Ovary (tissue), 3 donors: ENCODE measurements around the gene DNAI1.

ENCODE experiments used
- EP300 ChIP-seq: sonication (generic); formaldehyde crosslinking; IDR thresholded peaks from one replicate; pipeline ENCODE4 v1.6.1; 2017; ENCODE audit warnings: antibody characterized with exemption
- POLR2A ChIP-seq: fragments of 450-650 bp; IDR thresholded peaks from one replicate; pipeline ENCODE4 v1.6.1; 2017; ENCODE audit warnings: antibody characterized with exemption, mild to moderate bottlenecking, moderate library complexity
- TF ChIP-seq, protein P1 (sequence below), 3 donors: fragments of 450-650 bp in 2 of 3; fragments of 200-600 bp in 1 of 3; IDR thresholded peaks; one replicate each; pipeline versions ENCODE4 v1.5.1 to v1.8.0; 2016 to 2022; ENCODE audit warnings: antibody characterized with exemption in 3 of 3, mild to moderate bottlenecking in 1 of 3
- donor health status: DM: no; HTN: no; CAD: no.

DNA sequence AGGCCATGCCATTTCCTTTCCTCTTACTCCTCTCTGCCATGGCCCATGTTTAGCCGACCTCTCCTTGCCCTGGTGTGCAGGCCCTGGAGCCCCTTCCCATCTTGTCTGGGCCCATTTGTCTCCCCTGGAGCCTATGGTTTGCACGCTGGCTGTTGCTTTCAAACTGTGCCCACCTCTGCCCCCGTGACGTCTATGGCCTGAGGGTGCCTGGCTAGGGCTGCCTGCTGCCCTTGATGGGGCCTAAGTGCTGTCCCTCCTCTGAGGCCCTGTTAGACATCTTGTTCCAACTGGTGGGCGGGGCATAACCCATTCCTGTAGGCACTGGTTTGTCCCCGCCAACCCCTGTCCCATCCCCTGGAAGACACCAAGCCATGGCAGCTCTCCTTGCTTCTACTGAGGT lies 86.9 kb downstream of the DNAI1 start:
- TF ChIP-seq, protein P1, sequence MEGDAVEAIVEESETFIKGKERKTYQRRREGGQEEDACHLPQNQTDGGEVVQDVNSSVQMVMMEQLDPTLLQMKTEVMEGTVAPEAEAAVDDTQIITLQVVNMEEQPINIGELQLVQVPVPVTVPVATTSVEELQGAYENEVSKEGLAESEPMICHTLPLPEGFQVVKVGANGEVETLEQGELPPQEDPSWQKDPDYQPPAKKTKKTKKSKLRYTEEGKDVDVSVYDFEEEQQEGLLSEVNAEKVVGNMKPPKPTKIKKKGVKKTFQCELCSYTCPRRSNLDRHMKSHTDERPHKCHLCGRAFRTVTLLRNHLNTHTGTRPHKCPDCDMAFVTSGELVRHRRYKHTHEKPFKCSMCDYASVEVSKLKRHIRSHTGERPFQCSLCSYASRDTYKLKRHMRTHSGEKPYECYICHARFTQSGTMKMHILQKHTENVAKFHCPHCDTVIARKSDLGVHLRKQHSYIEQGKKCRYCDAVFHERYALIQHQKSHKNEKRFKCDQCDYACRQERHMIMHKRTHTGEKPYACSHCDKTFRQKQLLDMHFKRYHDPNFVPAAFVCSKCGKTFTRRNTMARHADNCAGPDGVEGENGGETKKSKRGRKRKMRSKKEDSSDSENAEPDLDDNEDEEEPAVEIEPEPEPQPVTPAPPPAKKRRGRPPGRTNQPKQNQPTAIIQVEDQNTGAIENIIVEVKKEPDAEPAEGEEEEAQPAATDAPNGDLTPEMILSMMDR (IDR thresholded peaks at IDR 0.05): no peak
- no peak for TF ChIP-seq POLR2A
- no peak for TF ChIP-seq EP300
